ENCODE data around the gene PTPRD.

- TF ChIP-seq, protein P1, sequence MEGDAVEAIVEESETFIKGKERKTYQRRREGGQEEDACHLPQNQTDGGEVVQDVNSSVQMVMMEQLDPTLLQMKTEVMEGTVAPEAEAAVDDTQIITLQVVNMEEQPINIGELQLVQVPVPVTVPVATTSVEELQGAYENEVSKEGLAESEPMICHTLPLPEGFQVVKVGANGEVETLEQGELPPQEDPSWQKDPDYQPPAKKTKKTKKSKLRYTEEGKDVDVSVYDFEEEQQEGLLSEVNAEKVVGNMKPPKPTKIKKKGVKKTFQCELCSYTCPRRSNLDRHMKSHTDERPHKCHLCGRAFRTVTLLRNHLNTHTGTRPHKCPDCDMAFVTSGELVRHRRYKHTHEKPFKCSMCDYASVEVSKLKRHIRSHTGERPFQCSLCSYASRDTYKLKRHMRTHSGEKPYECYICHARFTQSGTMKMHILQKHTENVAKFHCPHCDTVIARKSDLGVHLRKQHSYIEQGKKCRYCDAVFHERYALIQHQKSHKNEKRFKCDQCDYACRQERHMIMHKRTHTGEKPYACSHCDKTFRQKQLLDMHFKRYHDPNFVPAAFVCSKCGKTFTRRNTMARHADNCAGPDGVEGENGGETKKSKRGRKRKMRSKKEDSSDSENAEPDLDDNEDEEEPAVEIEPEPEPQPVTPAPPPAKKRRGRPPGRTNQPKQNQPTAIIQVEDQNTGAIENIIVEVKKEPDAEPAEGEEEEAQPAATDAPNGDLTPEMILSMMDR (IDR thresholded peaks at IDR 0.05), result no peak
- TF ChIP-seq POLR2A (IDR thresholded peaks at IDR 0.05) (no peak), EP300 (IDR thresholded peaks at IDR 0.05) (no peak)
These were observed 344.0 kb downstream of the PTPRD start for GRCh38 chr9:10268531-10269485.

All from ovary (tissue), 3 donors.